Thymus (tissue), 11 donors: ENCODE results near the gene TBC1D9B. TPM values are rescaled to one million over a fixed set of nuclear protein-coding genes. Genes with fewer than 3 reads are reported as not detected.

ENCODE experiments used
- DNase-seq, 9 donors: peaks; one replicate each; pipeline ENCODE4 v3.0.0-alpha.2; 2013; ENCODE audit warnings: low spot score in 9 of 9, low read depth in 6 of 9, missing footprints in 1 of 9
- H3K27ac ChIP-seq, 2 donors: one replicate each; pipeline ENCODE4 v1.5.1; 2013; ENCODE audit warnings: control low read depth in 1 of 2, low read depth in 1 of 2, low read length in 1 of 2, mild to moderate bottlenecking in 1 of 2, moderate library complexity in 1 of 2
- H3K27me3 ChIP-seq, 2 donors: one replicate each; pipeline ENCODE4 v1.5.1; 2013; ENCODE audit warnings: low read length in 1 of 2; ENCODE audit not compliant: control insufficient read depth in 2 of 2, insufficient read depth in 1 of 2
- H3K36me3 ChIP-seq, 2 donors: one replicate each; pipeline ENCODE4 v1.5.1; 2013; ENCODE audit warnings: low read length in 1 of 2, mild to moderate bottlenecking in 1 of 2, moderate library complexity in 1 of 2; ENCODE audit not compliant: control insufficient read depth in 2 of 2, insufficient read depth in 2 of 2
- H3K4me1 ChIP-seq, 2 donors: one replicate each; pipeline ENCODE4 v1.5.1; 2013; ENCODE audit warnings: low read length in 2 of 2; ENCODE audit not compliant: control insufficient read depth in 2 of 2, insufficient read depth in 2 of 2
- H3K4me3 ChIP-seq, 2 donors: one replicate each; pipeline ENCODE4 v1.5.1; 2013; ENCODE audit warnings: low read length in 2 of 2, control low read depth in 1 of 2, mild to moderate bottlenecking in 1 of 2
- H3K9me3 ChIP-seq, 2 donors: one replicate each; pipeline ENCODE4 v1.5.1; 2013; ENCODE audit warnings: low read length in 1 of 2, mild to moderate bottlenecking in 1 of 2; ENCODE audit not compliant: control insufficient read depth in 2 of 2, insufficient read depth in 1 of 2
- WGBS: extraction: QIAGEN DNeasy Blood & Tissue Kit; methylation state at CpG from one replicate; pipeline ENCODE4 v1.1.7; 2013; 5-methylcytosine and 5-hydroxymethylcytosine counted together
- polyA plus RNA-seq: library from polyadenylated mRNA; stranded (reverse); fragments of 200-250 nt; gene quantifications from one replicate; pipeline ENCODE4 v1.2.3, GENCODE V29; 2013
- total RNA-seq: library from RNA; stranded (reverse); fragments of 120-200 nt; gene quantifications from one replicate; pipeline ENCODE4 v1.2.4, GENCODE V29; 2013
- donor health status: healthy.

Gene TBC1D9B
- total and polyA plus RNA-seq, 2 donors, result 13.9 to 69.4 TPM

DNA sequence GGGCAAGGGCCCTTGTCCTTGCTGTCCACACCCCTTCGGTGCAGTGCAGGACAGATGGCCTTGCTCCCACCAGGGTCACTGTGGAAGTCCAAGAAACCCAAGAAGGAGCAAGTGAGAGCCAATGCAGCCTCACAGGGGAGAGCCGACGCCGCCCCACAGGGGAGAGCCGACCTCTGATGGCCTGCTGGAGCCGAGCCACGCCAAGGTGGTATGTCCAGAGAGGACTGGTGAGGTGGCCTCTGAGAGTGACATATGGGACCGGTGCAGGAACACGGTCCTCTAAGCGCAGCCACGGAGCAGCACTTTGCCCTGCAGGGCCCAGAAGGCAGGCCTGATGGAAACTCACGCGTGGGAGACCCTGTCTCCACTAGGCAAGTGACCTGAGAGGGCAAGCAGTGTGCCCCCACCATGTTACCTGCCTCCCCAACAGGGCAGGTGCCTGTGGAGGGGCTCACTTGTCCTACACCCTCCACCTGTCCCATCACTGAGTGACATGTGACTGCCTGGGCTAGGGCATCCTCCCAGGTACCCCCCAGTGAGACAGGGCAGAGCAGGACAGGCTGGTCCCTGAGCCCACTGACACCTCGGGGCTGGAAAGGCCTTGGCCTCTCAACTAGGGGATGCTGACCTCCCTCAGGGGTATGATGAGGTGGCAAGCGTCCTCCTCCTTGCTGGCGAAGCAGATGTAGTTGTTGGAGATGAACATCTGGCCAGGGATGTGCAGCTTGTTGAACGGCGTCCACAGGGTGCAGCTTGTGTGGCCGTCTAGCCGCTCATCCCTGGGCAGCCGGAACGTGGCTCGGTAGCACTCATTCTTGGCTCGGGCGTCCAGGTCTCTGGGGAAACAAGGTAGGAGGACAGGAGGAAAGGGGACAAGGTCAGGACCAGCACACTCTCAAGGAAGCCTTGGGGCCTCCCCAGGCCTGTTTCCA lies 16.7 kb downstream of the TBC1D9B start:
- H3K4me3 ChIP-seq, result no peak overlapping the region
- DNase-seq, result no peak
- H3K27me3 ChIP-seq, result no peaks in the 10 kb centered on the region
- no peaks in the 10 kb centered on the region for H3K9me3 ChIP-seq
- H3K36me3 ChIP-seq, result peaks cover 71 to 83% of the 10 kb centered on the region in 2 donors
- no peak overlapping the region for H3K27ac ChIP-seq
- no peaks in the 10 kb centered on the region for H3K4me1 ChIP-seq
- 97% methylated on average over 25 of the region's 25 CpGs for WGBS

DNA sequence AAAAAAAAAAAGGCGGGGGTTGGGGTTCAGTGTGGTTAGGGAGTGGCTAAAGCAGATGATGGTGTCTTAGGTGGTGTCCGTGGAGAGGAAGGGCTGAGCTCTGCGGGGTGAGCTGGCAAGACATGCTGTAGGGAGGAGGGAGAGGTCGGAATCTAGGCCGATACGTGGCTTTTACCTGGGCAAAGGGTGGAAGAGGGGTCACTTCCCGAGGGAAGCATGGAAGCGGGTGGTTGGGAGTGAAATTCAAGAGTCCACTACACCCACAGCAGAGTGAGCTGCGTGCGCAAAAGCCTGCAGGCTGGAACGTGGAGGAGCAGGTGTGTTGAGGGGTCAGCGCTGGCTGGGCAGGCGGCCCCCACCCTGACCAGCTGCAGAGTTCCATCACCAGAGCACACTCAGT lies 17.8 kb downstream of the TBC1D9B start:
- 98% methylated on average over 13 of the region's 13 CpGs for WGBS
- Histone ChIP-seq H3K9me3 (peaks cover 0 to 4% of the 10 kb centered on the region in 2 donors), H3K27ac (no peak overlapping the region), H3K36me3 (peaks cover 71 to 90% of the 10 kb centered on the region in 2 donors), H3K4me3 (no peak overlapping the region), H3K4me1 (no peaks in the 10 kb centered on the region), H3K27me3 (no peaks in the 10 kb centered on the region)
- no peak for DNase-seq

DNA sequence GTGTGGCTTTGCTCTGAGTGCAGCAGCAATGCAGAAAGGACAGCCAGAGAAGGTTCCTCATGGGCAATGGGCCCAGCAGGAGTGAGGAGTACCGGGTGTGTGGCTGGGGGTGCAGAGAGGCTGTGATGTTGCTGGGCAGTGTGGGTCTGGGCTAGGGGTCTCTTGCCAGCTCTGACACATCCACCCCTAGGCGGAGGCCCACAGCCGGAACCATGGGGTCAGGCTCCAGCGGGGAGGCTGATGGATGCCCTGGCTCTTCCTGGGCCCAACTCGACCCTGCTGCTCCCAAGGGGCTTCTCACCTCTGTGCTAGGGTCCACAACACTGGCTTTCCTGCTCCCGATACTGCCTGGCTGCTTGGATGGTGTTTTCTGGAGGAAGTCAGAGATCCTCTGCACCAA lies 19.9 kb downstream of the TBC1D9B start:
- no peak for DNase-seq
- Histone ChIP-seq H3K4me1 (no peaks in the 10 kb centered on the region), H3K36me3 (peaks cover 71 to 83% of the 10 kb centered on the region in 2 donors), H3K27ac (no peak overlapping the region), H3K27me3 (no peaks in the 10 kb centered on the region), H3K4me3 (no peak overlapping the region), H3K9me3 (peaks cover 4 to 15% of the 10 kb centered on the region in 2 donors)
- 96% methylated on average over 6 of the region's 6 CpGs for WGBS

DNA sequence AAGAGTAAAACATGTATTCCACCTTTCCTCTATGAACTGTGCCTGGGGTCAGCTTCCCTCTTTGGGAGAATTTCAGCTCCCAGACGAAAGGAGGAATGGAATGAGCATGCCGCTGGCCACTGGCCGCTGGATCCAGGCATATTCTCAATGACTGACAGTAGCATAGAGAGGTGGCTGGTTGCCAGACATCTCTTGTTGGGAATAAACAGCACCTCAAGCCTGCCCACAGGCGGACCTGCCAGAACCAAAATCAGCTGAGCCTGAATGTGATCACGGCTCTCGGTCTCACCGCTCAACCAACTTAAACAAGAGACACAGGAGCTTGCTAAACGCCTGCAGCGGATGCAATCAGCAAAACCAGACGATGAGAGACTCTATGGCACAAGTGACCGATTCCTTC lies 20.6 kb downstream of the TBC1D9B start:
- WGBS, result 87% methylated on average over 11 of the region's 11 CpGs
- Histone ChIP-seq H3K9me3 (peaks cover 6 to 22% of the 10 kb centered on the region in 2 donors), H3K4me3 (no peak overlapping the region)

GRCh38 chr5:179886190-179886911 lies 21.3 kb downstream of the TBC1D9B start:
- no peak overlapping the region for H3K27ac ChIP-seq
- no peak for DNase-seq
- no peaks in the 10 kb centered on the region for H3K27me3 ChIP-seq
- WGBS, result 97% methylated on average over 14 of the region's 14 CpGs
- peaks cover 60 to 69% of the 10 kb centered on the region in 2 donors for H3K36me3 ChIP-seq
- no peak overlapping the region for H3K4me3 ChIP-seq
- H3K9me3 ChIP-seq, result peaks cover 6 to 23% of the 10 kb centered on the region in 2 donors
- no peaks in the 10 kb centered on the region for H3K4me1 ChIP-seq

More for the DNA sequence above, 20.6 kb downstream of the TBC1D9B start:
- Histone ChIP-seq H3K36me3 (peaks cover 66 to 76% of the 10 kb centered on the region in 2 donors), H3K27me3 (no peaks in the 10 kb centered on the region), H3K4me1 (no peaks in the 10 kb centered on the region), H3K27ac (no peak overlapping the region)
- no peak for DNase-seq

GRCh38 chr5:179885491-179886090 lies 22.1 kb downstream of the TBC1D9B start:
- Histone ChIP-seq H3K4me3 (no peak overlapping the region), H3K27ac (no peak overlapping the region), H3K4me1 (no peaks in the 10 kb centered on the region), H3K36me3 (peaks cover 52 to 65% of the 10 kb centered on the region in 2 donors), H3K9me3 (peaks cover 6 to 23% of the 10 kb centered on the region in 2 donors), H3K27me3 (no peaks in the 10 kb centered on the region)
- 93% methylated on average over 13 of the region's 13 CpGs for WGBS
- no peak for DNase-seq

DNA sequence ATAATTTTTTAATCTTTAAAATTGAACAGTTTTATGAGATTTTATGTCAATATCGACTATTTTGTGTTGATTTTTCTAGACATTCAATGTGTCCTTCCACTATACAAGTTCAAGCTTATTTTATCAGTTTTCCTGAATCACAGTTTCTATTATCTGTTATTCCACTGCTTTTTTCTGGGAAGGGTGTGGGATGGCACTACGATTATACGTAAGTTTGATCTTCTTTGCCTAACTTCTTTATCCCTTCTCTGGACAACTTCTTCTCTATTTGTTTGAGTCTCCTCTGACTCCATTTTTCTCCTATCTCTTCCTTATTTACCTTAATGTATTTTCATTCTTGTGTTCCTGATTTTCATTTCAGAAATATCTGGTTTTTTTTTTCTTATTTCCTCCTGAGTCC lies 24.5 kb downstream of the TBC1D9B start:
- Histone ChIP-seq H3K27me3 (no peaks in the 10 kb centered on the region), H3K4me1 (no peaks in the 10 kb centered on the region), H3K36me3 (peaks cover 43 to 58% of the 10 kb centered on the region in 2 donors), H3K4me3 (no peak overlapping the region), H3K27ac (no peak overlapping the region), H3K9me3 (peaks cover 6 to 23% of the 10 kb centered on the region in 2 donors)
- DNase-seq, result no peak
- WGBS, result 98% methylated on average over 3 of the region's 3 CpGs

GRCh38 chr5:179882338-179882737 lies 25.4 kb downstream of the TBC1D9B start:
- Histone ChIP-seq H3K4me3 (no peak overlapping the region), H3K27ac (no peak overlapping the region), H3K4me1 (no peaks in the 10 kb centered on the region), H3K36me3 (peaks cover 38 to 56% of the 10 kb centered on the region in 2 donors), H3K27me3 (no peaks in the 10 kb centered on the region), H3K9me3 (peaks cover 6 to 23% of the 10 kb centered on the region in 2 donors)
- 86% methylated on average over 4 of the region's 4 CpGs for WGBS
- DNase-seq, result no peak
